ELR (cell line): ENCODE results near the gene NPIPA8.
"Not testable (repeated sequence)": the region's sequence is repeated elsewhere in the genome, so short reads cannot be mapped to it uniquely, and the experiment has no call there.

ENCODE experiments used
- DNase-seq: peaks from one replicate; pipeline ENCODE4 v3.0.0-alpha.2; 2015; ENCODE audit warnings: low read depth

Gene NPIPA8

DNA sequence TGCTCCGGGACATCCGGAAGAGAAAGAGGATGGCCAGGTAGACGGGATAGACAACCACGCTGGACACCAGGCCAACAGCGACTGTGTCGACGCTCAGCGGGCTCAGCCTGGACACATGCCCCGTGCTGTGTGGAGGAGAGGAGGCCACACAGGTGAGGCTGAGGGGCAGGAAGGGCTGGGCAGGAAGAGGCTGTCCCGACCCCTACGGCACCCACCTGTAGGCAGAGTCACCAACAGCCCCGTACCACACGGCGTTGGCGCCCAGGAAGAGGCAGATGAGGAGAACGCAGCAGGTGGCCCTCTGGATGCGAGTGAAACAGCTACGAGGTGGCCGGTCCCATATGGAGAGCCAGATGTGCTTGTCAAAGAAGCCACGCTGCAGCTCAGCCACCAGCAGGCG lies at the start of gene NPIPA8:
Gene NPIPA8, minus strand, starts transcription at position 101 of the 400 bp plus-strand sequence. CDS start 4,074 bp downstream, outside the sequence.
- DNase-seq, result not testable (repeated sequence)

DNA sequence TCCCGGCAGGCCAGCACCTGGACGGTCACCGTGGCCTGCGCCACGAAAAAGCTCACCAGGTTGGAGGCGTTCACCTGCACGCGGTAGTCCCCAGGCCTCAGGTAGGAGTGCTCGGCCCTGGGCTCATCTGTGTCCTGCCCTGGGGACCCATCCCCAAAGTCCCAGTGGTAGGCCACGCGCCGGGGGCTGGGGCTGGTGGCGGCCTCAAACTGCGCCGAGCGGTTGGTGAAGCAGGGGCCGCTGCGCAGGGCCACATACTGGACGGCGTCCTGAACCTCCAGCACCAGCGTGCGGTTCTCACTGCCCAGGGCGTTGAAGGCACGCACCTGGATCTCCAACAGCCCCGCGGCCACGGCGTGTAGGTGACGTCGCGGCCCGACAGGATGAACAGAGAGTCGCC lies 48.7 kb upstream of the NPIPA8 start:
- DNase-seq, result not testable (repeated sequence)

DNA sequence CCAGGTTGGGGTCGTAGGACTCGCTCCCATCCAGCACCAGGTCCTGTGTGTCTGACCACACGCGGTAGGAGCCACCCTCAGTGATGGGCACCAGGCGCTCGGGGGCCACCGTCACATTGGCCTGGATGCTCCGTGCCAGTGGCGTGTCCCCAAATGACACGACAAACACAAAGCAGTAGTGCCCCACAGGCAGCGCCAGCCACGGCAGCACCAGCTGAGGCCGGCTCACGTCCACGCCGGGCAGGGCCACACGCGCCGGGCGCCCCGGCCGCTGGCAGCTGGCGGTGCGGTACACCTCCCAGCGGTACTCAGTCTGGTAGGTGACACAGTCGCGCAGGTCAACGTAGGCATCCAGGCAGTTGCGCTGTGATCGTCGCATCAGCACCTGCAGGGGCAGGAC lies 48.3 kb upstream of the NPIPA8 start:
- not testable (repeated sequence) for DNase-seq

DNA sequence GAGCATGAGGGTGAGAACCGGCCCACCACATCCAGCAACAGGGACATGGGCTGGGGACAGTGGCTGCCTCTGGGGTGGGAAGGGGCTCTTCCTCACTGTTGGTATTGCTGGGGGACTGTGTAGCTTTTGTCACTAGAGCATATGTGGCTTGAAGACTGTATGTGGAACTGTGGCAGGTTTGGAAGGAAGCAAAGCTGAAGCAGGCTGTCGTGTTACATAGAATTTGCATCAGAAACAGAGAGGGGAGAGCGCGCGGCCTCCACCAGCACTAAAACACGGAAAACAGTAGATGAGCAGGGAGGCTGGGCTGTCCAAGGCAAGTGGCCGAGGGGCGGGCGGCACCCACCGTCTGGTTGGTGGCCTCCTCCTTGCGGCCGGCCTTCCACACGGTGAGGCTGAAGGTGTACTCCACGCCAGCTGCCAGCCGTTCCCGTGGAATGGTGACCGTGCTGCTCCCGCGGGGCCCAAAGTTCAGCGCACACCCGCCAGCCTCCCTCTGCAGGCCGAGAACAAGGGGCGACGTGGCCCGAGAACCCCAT lies 47.6 kb upstream of the NPIPA8 start:
- DNase-seq, result not testable (repeated sequence)

DNA sequence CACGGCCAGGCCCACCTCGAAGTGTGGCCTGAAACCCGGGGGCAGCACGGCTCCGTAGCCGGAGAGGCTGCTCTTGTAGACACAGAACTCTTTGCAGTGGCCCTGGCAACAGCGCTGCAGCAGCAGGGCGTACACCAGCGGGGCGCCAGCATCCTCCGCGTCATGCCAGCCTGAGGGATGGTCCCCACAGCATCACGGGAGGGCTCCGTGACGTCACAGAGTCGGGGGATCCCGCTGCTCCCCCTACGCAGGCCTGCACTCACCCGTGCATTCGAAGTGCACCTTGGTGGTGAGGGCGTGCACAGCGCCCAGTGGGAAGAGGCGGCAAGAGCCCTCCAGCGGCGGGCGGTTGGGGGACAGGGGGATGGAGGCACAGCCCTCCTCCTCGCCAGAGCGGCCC lies 46.2 kb upstream of the NPIPA8 start:
- DNase-seq, result not testable (repeated sequence)

DNA sequence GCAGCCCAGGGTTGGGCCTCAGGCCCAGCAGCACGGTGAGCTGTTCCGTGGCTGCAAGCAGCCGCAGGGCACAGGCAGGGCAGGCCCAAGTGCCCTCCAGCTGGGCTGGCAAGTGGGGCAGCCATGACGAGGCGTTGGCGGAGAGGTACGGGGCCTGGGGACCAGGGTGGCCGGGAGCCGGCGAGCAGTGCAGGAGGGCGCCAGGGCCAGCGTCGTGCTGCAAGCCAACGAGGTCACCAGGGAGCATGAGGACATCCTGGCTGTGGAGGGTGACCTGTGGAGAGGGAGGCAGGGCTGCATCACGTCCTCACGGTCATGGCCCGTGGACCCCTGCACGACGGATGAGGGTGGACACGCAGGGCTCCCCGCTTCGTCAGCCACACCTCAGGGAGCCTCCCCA lies 11.2 kb upstream of the NPIPA8 start:
- DNase-seq, result not testable (repeated sequence)

DNA sequence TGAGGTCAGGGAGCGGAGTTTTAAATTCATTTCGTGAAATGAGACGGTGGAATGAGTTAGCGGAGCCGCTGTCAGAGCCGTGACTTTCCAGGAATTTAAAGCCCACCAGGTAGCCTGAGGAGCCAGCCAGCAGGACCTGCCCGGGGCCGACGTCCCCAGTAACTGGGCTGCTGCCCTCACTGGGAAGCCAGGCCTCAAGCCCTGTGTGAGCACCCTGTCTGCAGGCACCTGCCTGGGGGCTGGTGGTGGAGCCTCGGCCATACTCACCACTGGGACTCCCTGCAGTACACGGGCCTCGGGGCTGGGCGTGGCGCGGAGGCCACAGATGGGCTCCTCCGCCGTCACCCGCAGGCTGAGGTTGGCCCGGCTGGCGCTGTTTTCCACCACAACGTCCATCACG lies 10.5 kb upstream of the NPIPA8 start:
- DNase-seq, result not testable (repeated sequence)

DNA sequence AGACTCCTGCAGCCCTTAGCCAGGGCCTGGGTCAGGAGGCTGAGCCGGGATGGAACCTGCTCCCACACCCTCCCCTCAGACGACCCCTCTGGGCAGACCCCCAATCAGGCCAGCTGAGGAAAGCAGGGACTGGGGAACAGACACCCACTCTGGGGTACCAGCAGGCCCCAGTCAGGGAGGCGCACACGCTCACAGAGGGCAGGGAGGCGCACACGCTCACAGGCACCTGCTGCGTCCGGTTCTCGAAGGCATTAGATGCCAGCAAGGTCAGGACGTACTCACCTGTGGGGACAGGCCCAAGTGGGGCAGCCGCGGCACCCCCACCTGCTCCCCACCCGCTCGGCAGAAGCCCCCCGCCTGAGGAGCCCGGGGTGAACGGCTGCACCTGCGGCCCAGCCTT lies 8.1 kb upstream of the NPIPA8 start:
- DNase-seq, result not testable (repeated sequence)

DNA sequence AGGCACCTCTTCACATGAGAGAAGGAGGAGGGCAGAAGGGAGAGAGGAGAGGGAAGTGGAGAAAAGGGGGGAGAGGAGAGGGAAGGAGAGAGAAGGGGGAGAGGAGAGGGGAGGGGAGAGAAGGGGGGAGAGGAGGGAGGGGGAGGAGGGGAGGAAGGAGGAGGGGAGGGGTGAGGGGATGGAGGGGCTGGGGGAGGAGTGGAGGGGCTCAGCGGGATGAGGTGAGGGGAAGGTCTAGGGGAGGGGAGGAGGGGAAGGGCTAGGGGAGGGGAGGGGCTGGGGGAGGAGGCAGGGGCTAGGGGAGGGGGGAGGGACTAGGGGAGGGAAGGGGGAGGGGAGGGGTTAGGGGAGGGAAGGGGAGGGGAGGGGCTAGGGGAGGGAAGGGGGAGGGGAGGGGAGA lies 5.5 kb upstream of the NPIPA8 start:
- DNase-seq, result not testable (repeated sequence)

DNA sequence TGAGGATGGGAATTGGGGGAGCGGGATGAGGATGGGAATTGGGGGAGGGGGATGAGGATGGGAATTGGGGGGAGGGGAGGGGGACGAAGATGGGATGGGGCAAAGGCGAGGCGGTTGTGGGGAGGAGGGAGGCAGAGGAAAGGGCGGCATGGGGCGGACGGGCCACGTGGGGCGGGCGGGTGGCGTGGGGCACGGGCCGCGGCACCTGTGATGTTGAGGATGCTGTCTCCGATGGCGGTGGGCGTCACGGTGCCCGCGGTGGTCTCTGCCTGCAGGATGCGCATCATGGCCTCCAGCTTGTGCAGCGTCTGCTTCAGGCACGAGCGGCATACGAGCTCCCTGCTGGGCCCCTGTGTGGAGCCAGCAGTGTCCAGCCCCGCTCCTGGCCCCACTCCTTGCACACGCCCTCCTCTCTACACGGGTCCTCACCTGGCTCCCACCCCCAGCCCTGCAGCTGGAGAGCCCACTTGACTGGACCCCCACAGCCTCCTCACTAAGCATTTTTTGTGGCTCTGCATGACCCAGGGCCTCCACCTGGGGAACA lies 5.0 kb upstream of the NPIPA8 start:
- DNase-seq, result not testable (repeated sequence)

DNA sequence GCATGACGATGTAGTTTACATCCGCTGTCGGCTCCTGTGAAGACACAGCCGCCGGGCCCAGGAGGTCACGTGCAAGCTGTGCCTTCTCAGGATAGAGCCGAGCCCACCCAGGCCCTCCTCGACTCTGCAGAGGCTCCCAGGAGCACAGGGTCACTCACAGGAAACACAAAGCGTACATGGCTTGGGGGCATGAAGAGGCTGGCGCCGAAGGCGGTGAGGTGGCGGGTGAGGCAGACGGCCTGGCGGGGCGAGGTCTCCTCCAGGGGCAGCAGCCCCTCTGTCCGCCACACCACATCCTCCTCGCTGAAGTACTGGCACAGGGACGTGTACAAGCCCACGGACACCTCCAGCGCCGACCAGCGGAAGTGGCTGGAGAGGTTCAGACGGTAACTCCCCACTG lies 2.7 kb upstream of the NPIPA8 start:
- DNase-seq, result not testable (repeated sequence)

DNA sequence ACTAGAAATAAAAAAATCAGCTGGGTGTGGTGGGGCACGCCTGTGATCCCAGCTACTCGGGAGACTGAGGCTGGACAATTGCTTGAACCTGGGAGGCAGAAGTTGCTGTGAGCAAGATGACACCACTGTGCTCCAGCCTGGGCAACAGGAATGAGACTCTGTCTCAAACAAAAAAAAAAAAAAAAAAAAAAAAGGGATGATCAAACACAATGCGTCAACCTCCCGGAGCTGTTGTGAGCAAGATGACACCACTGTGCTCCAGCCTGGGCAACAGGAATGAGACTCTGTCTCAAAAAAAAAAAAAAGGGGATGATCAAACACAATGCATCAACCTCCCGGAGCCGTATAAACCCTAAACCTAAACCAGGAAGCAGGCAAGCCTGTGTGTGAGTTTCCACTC lies 24.7 kb downstream of the NPIPA8 start:
- DNase-seq, result not testable (repeated sequence)

DNA sequence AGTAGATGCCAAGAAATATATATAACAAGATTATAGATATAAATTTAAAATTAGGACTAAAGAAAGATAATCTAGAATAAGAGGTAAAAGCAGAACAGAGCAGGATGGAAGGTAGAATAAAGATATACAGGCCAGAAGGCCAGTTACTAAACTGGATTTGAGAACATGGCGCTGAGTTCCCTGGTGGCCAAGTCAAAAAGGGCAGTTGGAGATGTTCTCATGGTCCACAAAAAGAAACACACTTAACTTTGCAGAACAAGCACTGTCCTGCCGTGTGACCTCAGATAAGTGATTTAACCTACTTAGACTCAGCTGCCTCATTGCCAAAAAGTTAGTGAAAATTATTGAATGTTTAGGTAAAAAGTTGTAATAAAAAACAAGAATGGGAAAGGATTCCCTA lies 27.4 kb downstream of the NPIPA8 start:
- not testable (repeated sequence) for DNase-seq

DNA sequence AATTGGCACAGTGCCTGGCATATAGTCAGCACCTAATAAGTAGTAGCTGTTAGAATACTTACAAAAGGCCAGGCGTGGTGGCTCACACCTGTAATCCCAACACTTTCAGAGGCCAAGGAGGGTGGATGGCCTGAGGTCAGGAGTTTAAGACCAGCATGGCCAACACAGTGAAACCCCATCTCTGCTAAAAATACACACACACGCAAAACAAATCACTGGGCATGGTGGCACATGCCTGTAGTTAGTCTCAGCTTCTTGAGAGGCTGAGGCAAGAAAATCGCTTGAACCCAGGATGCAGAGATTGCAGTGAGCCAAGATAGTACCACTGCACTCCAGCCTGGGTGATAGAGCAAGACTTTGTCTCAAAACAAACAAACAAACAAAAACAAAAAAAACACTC lies 29.3 kb downstream of the NPIPA8 start:
- not testable (repeated sequence) for DNase-seq

DNA sequence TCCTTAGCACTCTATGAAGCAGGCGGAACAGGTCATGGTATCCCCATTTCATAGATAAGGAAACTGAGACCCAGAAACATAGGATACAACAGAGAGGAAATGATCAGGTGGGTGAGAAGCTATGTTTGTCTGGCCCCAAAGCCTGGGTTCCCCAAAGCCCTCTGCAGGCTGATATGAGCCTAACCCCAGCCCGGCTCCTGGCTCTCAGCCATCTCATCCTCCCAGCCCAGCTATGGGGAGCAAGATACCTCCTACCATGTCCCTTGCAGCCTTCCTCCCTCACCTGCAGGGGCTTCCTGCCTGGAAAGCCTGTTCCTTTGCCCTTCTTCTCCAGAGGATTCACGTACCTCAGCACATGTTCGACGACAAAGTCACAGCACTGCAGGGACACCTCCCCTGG lies 30.5 kb downstream of the NPIPA8 start:
- DNase-seq, result not testable (repeated sequence)

DNA sequence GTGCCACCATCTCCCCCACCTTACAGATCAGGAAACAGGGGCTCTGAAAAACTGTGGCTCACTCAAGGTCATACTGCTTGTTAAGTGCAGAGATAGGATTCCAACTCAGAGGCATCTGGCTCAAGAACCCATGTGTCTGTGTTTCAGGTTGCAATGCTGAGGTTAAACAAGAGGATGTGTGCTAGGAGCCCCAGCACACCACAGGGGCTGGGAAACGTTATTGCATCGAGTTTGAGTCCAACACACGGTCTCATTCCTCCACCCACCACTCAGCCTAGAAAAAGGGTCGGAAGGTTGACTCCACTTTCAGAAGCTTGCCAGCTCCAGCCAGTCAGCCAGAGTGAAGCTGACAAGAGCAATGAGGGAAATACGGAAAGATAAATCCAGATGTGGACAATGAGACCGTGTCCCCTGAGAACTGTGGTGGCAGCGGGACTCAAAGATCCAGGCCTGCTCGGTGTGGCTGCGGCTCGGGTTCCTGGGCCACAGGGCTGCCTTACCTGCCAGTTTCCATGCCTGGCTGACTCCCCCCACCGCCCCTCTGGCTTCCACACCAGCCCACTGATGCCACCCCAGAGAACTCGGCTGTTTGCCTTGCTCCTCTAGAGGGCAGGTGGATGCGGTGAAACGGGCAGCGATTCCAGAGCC lies 33.4 kb downstream of the NPIPA8 start:
- not testable (repeated sequence) for DNase-seq

DNA sequence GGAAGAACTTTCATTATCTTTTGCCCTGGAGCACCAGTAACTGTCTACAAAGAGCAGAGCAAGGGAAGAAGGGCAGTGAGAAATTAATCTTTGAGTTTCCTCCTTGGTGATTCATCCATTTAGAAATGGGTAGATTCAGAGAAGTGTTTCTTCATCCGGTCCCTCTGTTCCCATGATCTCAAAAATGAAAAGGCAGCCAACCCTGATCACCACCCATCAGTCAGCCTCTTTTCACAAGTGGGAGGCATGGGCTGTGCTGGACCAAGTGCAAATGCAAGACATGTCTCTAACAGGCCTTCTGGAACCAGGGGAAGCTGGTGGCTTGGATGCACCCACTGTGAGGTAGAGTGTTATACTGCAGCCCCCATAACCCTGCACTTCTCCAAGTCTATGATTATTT lies 38.8 kb downstream of the NPIPA8 start:
- DNase-seq, result not testable (repeated sequence)

DNA sequence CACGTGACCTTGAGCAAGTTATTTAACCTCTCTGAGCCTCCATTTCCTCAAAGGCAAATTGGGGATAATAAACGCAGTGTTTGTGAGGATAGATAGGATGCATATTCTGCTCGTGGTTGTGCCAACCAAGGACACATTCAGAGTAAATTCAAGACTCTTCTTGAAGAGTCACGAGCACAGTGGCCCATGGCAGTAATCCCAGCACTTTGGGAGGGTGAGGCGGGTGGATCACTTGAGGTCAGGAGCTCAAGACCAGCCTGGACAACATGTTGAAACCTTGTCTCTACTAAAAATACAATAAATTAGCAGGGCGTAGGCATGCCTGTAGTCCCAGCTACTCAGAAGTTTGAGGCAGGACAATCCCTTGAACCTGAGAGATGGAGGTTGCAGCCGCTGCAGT lies 39.6 kb downstream of the NPIPA8 start:
- DNase-seq, result not testable (repeated sequence)

DNA sequence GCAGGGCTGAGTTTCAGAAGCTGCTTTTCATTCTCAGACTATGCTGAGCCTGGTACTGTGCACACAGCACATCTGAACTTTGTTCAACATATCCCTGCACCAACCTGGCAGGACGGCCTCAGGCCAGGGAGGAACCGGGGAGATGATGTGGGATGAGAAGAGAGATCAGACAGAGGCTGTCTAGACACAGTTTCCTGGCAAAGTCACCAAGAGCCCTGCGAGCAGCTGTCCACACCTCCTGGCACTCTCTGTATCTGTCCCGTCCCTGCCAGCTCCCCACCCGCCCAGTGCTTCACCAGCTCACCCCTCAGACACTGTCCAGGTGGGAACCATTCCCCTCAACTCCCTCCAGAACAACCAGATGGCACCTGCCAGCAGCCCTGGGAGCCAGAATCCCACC lies 42.2 kb downstream of the NPIPA8 start:
- not testable (repeated sequence) for DNase-seq

DNA sequence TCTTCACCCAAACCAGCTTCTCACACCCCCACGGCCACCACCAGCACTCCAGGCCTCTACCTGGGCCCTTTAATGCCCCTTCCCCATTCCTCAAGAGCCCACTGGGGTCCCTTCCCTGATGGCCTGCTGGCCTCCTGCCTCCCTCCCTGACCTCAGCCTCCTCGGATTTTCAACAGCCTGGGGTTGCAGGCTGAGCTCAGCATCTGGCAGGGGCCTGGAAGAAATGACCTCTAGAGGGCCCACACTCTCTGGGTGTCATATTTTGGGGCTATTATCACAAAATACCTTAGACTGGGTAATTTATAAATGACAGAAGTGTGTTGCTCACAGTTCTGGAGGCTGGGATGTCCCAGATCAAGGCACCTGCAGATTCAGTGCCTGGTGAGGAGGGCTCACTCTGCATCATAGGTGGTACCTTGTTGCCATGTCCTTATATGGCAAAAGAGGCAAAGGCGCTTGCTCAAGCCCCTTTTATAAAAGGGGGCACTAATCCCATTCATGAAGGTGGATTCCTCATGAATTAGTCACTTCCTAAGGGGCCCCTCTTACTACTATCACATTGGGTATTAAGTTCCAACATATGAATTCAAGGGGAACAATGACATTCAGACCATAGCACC lies 43.1 kb downstream of the NPIPA8 start:
- DNase-seq, result not testable (repeated sequence)

DNA sequence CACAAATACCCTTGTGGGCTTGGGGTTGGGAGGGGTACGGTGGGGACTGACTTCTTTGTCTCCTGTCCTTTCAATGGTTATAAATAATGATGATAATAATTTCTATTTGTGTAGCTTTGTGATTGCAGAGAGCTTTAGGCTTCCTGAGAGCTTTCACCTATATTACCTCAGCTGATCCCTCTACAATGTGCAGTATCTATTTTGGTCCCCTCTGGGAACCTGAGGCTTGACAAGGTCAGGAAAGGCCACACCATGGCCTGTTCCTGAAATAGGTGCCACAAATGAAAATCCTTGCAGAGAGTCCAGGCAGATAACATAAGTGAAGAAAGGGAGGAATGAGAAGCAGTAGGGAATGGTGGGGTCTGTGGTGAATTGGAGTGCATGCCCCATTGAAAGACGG lies 45.6 kb downstream of the NPIPA8 start:
- DNase-seq, result not testable (repeated sequence)

DNA sequence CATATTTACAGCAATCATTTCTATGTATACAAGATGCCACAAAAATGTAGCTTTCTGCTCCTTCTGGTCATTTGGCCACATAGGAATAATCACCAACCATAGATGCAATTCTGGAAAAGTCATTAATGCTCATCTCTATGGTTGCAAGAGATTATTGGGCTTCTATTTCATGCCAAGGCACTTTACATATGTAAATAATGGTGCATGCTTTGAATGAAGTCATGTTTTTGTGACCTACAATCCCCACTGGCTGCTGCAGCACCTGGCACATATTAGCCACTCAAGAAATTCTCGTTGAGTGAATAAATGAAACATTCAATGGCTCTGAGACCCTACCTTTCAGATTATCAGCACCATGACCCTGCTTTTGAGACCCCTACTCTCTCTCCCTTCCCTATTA lies 50.2 kb downstream of the NPIPA8 start:
- not testable (repeated sequence) for DNase-seq

DNA sequence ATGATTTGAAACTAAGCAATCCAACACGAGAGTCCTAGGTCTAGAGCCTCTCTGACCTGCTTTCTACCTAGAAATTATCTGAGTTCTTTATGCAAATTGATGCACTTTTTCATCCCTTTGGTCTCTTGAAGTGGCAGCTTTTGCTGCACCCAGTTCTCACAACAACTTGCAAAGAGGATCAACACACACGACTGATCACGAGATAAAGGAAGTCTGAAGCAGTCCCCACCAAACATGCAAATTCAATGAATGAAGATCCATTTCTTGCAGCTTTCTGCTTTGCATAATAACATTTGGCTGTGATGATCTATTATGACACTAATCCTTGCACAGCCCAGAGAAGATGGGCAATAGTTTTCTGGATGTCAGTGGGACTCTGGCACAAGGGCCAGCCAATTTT lies 56.2 kb downstream of the NPIPA8 start:
- not testable (repeated sequence) for DNase-seq
